Endothelial cell of umbilical vein (primary cell): ENCODE measurements around the gene BLOC1S2. TPM values are rescaled to one million over a fixed set of nuclear protein-coding genes. Genes with fewer than 3 reads are reported as not detected.

Experiments used
- BruUV-seq: library from RNA; stranded (reverse); fragments of 400-500 nt; replicated peaks from 2 replicates; lab custom pipeline; 2021; lab: Mats Ljungman, UMichigan
- CTCF ChIA-PET: fragments of 300-600, 350-600 bp; sonication (Branson Sonifier 250); formaldehyde crosslinking; loops from one replicate; lab custom pipeline; 2021; ENCODE audit warnings: antibody characterized with exemption, inconsistent platforms; lab: Charles Lee
- POLR2A ChIA-PET: fragments of 300-600, 350-600 bp; sonication (Branson Sonifier 250); formaldehyde crosslinking; loops from one replicate; lab custom pipeline; 2021; ENCODE audit warnings: antibody characterized with exemption, inconsistent platforms; lab: Charles Lee
- DNase-seq: peaks from one replicate; pipeline ENCODE4 v3.0.0-alpha.2; 2011; ENCODE audit warnings: low read depth, low spot score
- FAIRE-seq: peaks from 2 replicates; lab custom pipeline; 2011; peaks lifted over from hg19 to GRCh38; lab: Jason Lieb, UNC
- H2AFZ ChIP-seq: 2 replicates; pipeline ENCODE4 v1.6.0; 2012; ENCODE audit warnings: low read depth, low read length, control low read depth, inconsistent platforms
- H3K27ac ChIP-seq: 2 replicates; pipeline ENCODE4 v1.5.1; 2011; ENCODE audit warnings: low read depth, mild to moderate bottlenecking, control low read depth, low read length, moderate library complexity; ENCODE audit not compliant: insufficient read depth
- H3K27me3 ChIP-seq, 2 experiments: 2 replicates each; pipeline versions ENCODE4 v1.6.0 to v1.6.1; 2011; ENCODE audit warnings: low read length in 2 of 2, mixed read lengths in 1 of 2; ENCODE audit not compliant: control insufficient read depth in 2 of 2, insufficient read depth in 2 of 2
- H3K36me3 ChIP-seq, 2 experiments: 2 replicates in 1 of 2; 3 replicates in 1 of 2; pipeline ENCODE4 v1.5.1; 2011; ENCODE audit warnings: low read length in 2 of 2, mild to moderate bottlenecking in 1 of 2, moderate library complexity in 1 of 2; ENCODE audit not compliant: control insufficient read depth in 2 of 2, insufficient read depth in 2 of 2; ENCODE audit errors: extremely low read depth in 1 of 2
- H3K4me1 ChIP-seq: 3 replicates; pipeline ENCODE4 v1.5.1; 2011; ENCODE audit warnings: mild to moderate bottlenecking, low read length; ENCODE audit not compliant: control insufficient read depth, insufficient read depth; ENCODE audit errors: extremely low read depth
- H3K4me2 ChIP-seq: 2 replicates; pipeline ENCODE4 v1.6.1; 2011; ENCODE audit warnings: low read length, control low read depth, mixed read lengths; ENCODE audit not compliant: insufficient read depth
- H3K4me3 ChIP-seq, 3 experiments: fragments of 200-600 bp in 1 of 3; sonication (generic), shearing (Covaris generic) in 1 of 3; replicated peaks in 1 of 3; 2 replicates each; pipeline ENCODE4 v1.5.1; 2011 to 2016; ENCODE audit warnings: control low read depth in 3 of 3, low read length in 3 of 3, mild to moderate bottlenecking in 2 of 3, inconsistent platforms in 1 of 3, low read depth in 1 of 3, moderate library complexity in 1 of 3; ENCODE audit not compliant: insufficient read depth in 1 of 3
- H3K79me2 ChIP-seq: 2 replicates; pipeline ENCODE4 v1.6.0; 2012; ENCODE audit warnings: low read length, inconsistent platforms; ENCODE audit not compliant: control insufficient read depth, insufficient read depth
- H3K9ac ChIP-seq: replicated peaks from 2 replicates; pipeline ENCODE3; 2011; ENCODE audit warnings: low read length, control low read depth; ENCODE audit not compliant: insufficient read depth; ENCODE audit errors: extremely low read depth
- H3K9me1 ChIP-seq: replicated peaks from 3 replicates; pipeline ENCODE4 v1.6.0; 2011; ENCODE audit warnings: mild to moderate bottlenecking, low read length; ENCODE audit not compliant: control insufficient read depth, insufficient read depth; ENCODE audit errors: extremely low read depth
- H3K9me3 ChIP-seq: replicated peaks from 2 replicates; pipeline ENCODE4 v1.5.1; 2012; ENCODE audit warnings: low read length, inconsistent platforms; ENCODE audit not compliant: control insufficient read depth, insufficient read depth
- H4K20me1 ChIP-seq: replicated peaks from 2 replicates; pipeline ENCODE3; 2011; ENCODE audit warnings: mild to moderate bottlenecking, low read length; ENCODE audit not compliant: control insufficient read depth, insufficient read depth; ENCODE audit errors: extremely low read depth
- CTCF ChIP-seq, 2 donors: IDR thresholded peaks; 1 replicate in 1 of 2; 2 replicates in 1 of 2; pipeline ENCODE4 v1.5.1; 2011; ENCODE audit warnings: low read length in 2 of 2, mild to moderate bottlenecking in 2 of 2, moderate library complexity in 2 of 2, control low read depth in 1 of 2, inconsistent platforms in 1 of 2, low read depth in 1 of 2; ENCODE audit not compliant: insufficient read depth in 1 of 2; ENCODE audit errors: extremely low read depth in 1 of 2
- EZH2 ChIP-seq: IDR thresholded peaks from 2 replicates; pipeline ENCODE4 v1.6.1; 2012; ENCODE audit warnings: borderline replicate concordance, low read depth, mild to moderate bottlenecking, moderate library complexity, low read length, inconsistent platforms; ENCODE audit not compliant: severe bottlenecking
- FOS ChIP-seq: IDR thresholded peaks from 2 replicates; pipeline ENCODE4 v1.6.1; 2011; ENCODE audit warnings: mild to moderate bottlenecking, low read length, moderate library complexity, borderline replicate concordance; ENCODE audit not compliant: insufficient read depth
- GATA2 ChIP-seq: IDR thresholded peaks from 2 replicates; pipeline ENCODE4 v1.7.0; 2011; ENCODE audit warnings: low read depth, mild to moderate bottlenecking, moderate library complexity, mixed read lengths, low read length; ENCODE audit not compliant: insufficient read length, insufficient read depth
- JUN ChIP-seq: IDR thresholded peaks from 2 replicates; pipeline ENCODE4 v1.6.1; 2011; ENCODE audit warnings: borderline replicate concordance, low read depth; ENCODE audit not compliant: insufficient read length, insufficient read depth
- MYC ChIP-seq: IDR thresholded peaks from one replicate; pipeline ENCODE4 v1.6.1; 2011; ENCODE audit warnings: mild to moderate bottlenecking, low read depth, low read length
- POLR2A ChIP-seq: IDR thresholded peaks from 2 replicates; pipeline ENCODE4 v1.6.1; 2012; ENCODE audit warnings: low read depth, mild to moderate bottlenecking, control low read depth, low read length
- POLR2AphosphoS5 ChIP-seq: IDR thresholded peaks from 2 replicates; pipeline ENCODE4 v1.6.1; 2012; ENCODE audit warnings: low read depth, mild to moderate bottlenecking, control low read depth, low read length, moderate library complexity; ENCODE audit not compliant: insufficient read depth
- dilution Hi-C: fragments of 300-500 bp; cut with MboI; formaldehyde crosslinking; loops from one replicate; pipeline ENCODE4 v1.15.0; 2019; ENCODE audit warnings: low sequenced_read_pairs; ENCODE audit not compliant: extremely low pct_ligation_motif_present
- intact Hi-C: fragments of 100-400 bp; cut with micrococcal nuclease; formaldehyde crosslinking; loops from one replicate; pipeline ENCODE4 v1.10.0; 2022
- polyA plus RNA-seq, 4 experiments: library from polyadenylated mRNA; depleted of rRNA in 3 of 4; stranded (reverse) in 3 of 4; unstranded in 1 of 4; fragments of >200 nt; gene quantifications; 2 replicates each; pipeline versions ENCODE4 v1.2.1 to v1.2.3, GENCODE V29; 2011 to 2012; ENCODE audit warnings: missing spikeins in 1 of 4
- total RNA-seq: library from RNA; stranded (reverse); gene quantifications from 2 replicates; pipeline ENCODE4 v1.2.3, GENCODE V29; 2021
- TF ChIP-seq, protein P1 (sequence below): IDR thresholded peaks from 2 replicates; pipeline ENCODE4 v1.6.1; 2011; ENCODE audit not compliant: insufficient read depth, insufficient read length

BLOC1S2 gene
- total and polyA plus RNA-seq, 2 donors (not counting 3 experiments of a cell fraction or from before 2014, with no cell fraction given) = 18.7 to 45.9 TPM

DNA sequence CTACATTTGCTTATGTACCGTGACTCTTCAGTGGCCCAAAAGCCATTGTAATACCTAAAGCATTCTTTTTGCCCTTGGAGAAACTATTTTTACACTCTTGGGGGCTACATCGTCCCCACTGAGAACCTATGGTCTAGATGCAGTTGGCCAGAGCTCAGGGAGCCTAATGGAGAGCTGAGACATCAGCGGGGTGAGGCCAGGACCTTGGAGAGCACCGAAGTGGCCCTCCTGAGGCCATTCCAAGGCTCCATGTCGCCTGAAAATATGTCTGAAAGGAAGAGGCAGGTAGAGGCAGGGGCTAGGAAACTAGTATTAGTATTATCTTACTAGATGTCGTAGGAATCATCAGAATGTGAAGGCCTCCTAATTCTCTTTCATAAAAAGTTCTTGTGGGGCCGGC lies 38.7 kb upstream of the BLOC1S2 start:
- no peaks in the 10 kb centered on the region for H3K9me1 ChIP-seq
- ChIA-PET POLR2A (no interaction called here), CTCF (interaction anchor here (1.1 to 1.6 kb wide), 2 partner anchors 22 to 184 kb away, joined by 3 to 6 read pairs; no protein-coding TSS in a partner anchor)
- H3K9ac ChIP-seq = no peak overlapping the region
- no peaks in the 10 kb centered on the region for H3K79me2 ChIP-seq
- H4K20me1 ChIP-seq = no peaks in the 10 kb centered on the region
- no peak overlapping the region for H3K4me3 ChIP-seq
- H3K27ac ChIP-seq = no peak overlapping the region
- H3K36me3 ChIP-seq = no peaks in the 10 kb centered on the region
- TF ChIP-seq EZH2 = no peak
- TF ChIP-seq, protein P1, sequence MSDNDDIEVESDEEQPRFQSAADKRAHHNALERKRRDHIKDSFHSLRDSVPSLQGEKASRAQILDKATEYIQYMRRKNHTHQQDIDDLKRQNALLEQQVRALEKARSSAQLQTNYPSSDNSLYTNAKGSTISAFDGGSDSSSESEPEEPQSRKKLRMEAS = no peak
- no peak for TF ChIP-seq MYC
- TF ChIP-seq GATA2 = no peak
- no peak for TF ChIP-seq FOS
- no peak for TF ChIP-seq JUN
- no peak for TF ChIP-seq POLR2A
- TF ChIP-seq CTCF (IDR thresholded peaks at IDR 0.05; ENCODE audit: extremely low read depth in 1 of 2, insufficient read depth in 1 of 2, low read depth in 1 of 2, low read length in 2 of 2) = no peak
- TF ChIP-seq POLR2AphosphoS5 = no peak
- DNase-seq (no peak), FAIRE-seq (no peak)
- intact Hi-C loops = no loop called here
- no peak overlapping the region for H2AFZ ChIP-seq
- dilution Hi-C loops = no loop called here
- no peaks in the 10 kb centered on the region for H3K4me1 ChIP-seq
- BruUV-seq = no TSS peak
- no peaks in the 10 kb centered on the region for H3K9me3 ChIP-seq
- H3K4me2 ChIP-seq = no peak overlapping the region
- H3K27me3 ChIP-seq = peaks cover 16 to 22% of the 10 kb centered on the region in 2 experiments
